ENCODE measurements around the gene ZNF827. TPM values are rescaled to one million over a fixed set of nuclear protein-coding genes. Genes with fewer than 3 reads are reported as not detected.

The ZNF827 gene
- total and polyA plus RNA-seq, 4 experiments from 2014 or later: 1.4 to 27.3 (median 14.0) TPM

GRCh38 chr4:145882604-145883003 is 56.0 kb downstream of the ZNF827 start:
- POLR2A ChIA-PET (ENCODE audit: partially characterized antibody): no interaction called here

GRCh38 chr4:145881989-145882388 is 56.6 kb downstream of the ZNF827 start:
- Mint-ChIP-seq H3K4me3 (no peak overlapping the region), H3K27ac (no peak overlapping the region), H3K9me3 (no peaks in the 10 kb centered on the region), H3K27me3 (no peaks in the 10 kb centered on the region), H3K4me1 (peaks cover 0 to 4% (median 1%) of the 10 kb centered on the region in 4 donors), H3K36me3 (peaks cover 46 to 52% of the 10 kb centered on the region in 2 donors)
- no peaks in the 10 kb centered on the region for H3K9me3 ChIP-seq (ENCODE audit: control insufficient read depth in 1 of 2, low read length in 2 of 2)
- no peaks in the 10 kb centered on the region for H3K36me3 ChIP-seq (ENCODE audit: insufficient read depth, low read length)
- intact Hi-C loops (cut with micrococcal nuclease): no loop called here
- ChIA-PET CTCF (ENCODE audit: partially characterized antibody) (no interaction called here), POLR2A (ENCODE audit: partially characterized antibody) (no interaction called here)
- no peaks in the 10 kb centered on the region for H3K27me3 ChIP-seq (ENCODE audit: insufficient read depth, low read length)
- no peak overlapping the region for H3K27ac ChIP-seq (ENCODE audit: low read depth, low read length)
- no peak overlapping the region for H3K4me3 ChIP-seq (ENCODE audit: low read length in 2 of 2)
- DNase-seq: no peak
- H3K4me1 ChIP-seq (ENCODE audit: insufficient read depth, low read length): no peaks in the 10 kb centered on the region

More at GRCh38 chr4:145882604-145883003, 56.0 kb downstream of the ZNF827 start:
- peak overlapping the region in 1 of 7 donors; percentile 42 for H3K27ac Mint-ChIP-seq
- H3K27me3 Mint-ChIP-seq: no peaks in the 10 kb centered on the region
- no peak for DNase-seq
- H3K27ac ChIP-seq (ENCODE audit: low read depth, low read length): no peak overlapping the region
- intact Hi-C loops (cut with micrococcal nuclease): no loop called here
- H3K36me3 Mint-ChIP-seq: peaks cover 45 to 50% of the 10 kb centered on the region in 2 donors
- no peaks in the 10 kb centered on the region for H3K9me3 Mint-ChIP-seq
- H3K4me1 Mint-ChIP-seq: peaks cover 0 to 4% (median 1%) of the 10 kb centered on the region in 4 donors
- H3K27me3 ChIP-seq (ENCODE audit: insufficient read depth, low read length): no peaks in the 10 kb centered on the region
- H3K9me3 ChIP-seq (ENCODE audit: control insufficient read depth in 1 of 2, low read length in 2 of 2): no peaks in the 10 kb centered on the region
- no peaks in the 10 kb centered on the region for H3K4me1 ChIP-seq (ENCODE audit: insufficient read depth, low read length)
- CTCF ChIA-PET (ENCODE audit: partially characterized antibody): no interaction called here
- H3K36me3 ChIP-seq (ENCODE audit: insufficient read depth, low read length): no peaks in the 10 kb centered on the region
- H3K4me3 Mint-ChIP-seq: no peak overlapping the region
- H3K4me3 ChIP-seq (ENCODE audit: low read length in 2 of 2): no peak overlapping the region

- Mint-ChIP-seq H3K27me3 (no peaks in the 10 kb centered on the region), H3K27ac (no peak overlapping the region), H3K4me1 (peaks cover 0 to 4% (median 1%) of the 10 kb centered on the region in 4 donors), H3K36me3 (peaks cover 50% of the 10 kb centered on the region in 2 donors), H3K9me3 (no peaks in the 10 kb centered on the region), H3K4me3 (no peak overlapping the region)
- POLR2A ChIA-PET (ENCODE audit: partially characterized antibody): no interaction called here
- no peak overlapping the region for H3K27ac ChIP-seq (ENCODE audit: low read depth, low read length)
- no peaks in the 10 kb centered on the region for H3K4me1 ChIP-seq (ENCODE audit: insufficient read depth, low read length)
- no peaks in the 10 kb centered on the region for H3K36me3 ChIP-seq (ENCODE audit: insufficient read depth, low read length)
- no peaks in the 10 kb centered on the region for H3K27me3 ChIP-seq (ENCODE audit: insufficient read depth, low read length)
- CTCF ChIA-PET (ENCODE audit: partially characterized antibody): no interaction called here
- no peak overlapping the region for H3K4me3 ChIP-seq (ENCODE audit: low read length in 2 of 2)
- intact Hi-C loops (cut with micrococcal nuclease): no loop called here
- H3K9me3 ChIP-seq (ENCODE audit: control insufficient read depth in 1 of 2, low read length in 2 of 2): no peaks in the 10 kb centered on the region
- DNase-seq: no peak
Measured at GRCh38 chr4:145881576-145881975, 57.0 kb downstream of the ZNF827 start.

GRCh38 chr4:145880355-145880960 is 58.2 kb downstream of the ZNF827 start:
- H3K27ac ChIP-seq (ENCODE audit: low read depth, low read length): no peak overlapping the region
- Mint-ChIP-seq H3K4me3 (no peak overlapping the region), H3K27ac (peak overlapping the region in 2 of 7 donors; percentile 24 to 44), H3K27me3 (no peaks in the 10 kb centered on the region), H3K4me1 (peaks cover 0 to 4% (median 1%) of the 10 kb centered on the region in 4 donors), H3K9me3 (no peaks in the 10 kb centered on the region), H3K36me3 (peaks cover 44% of the 10 kb centered on the region in 2 donors)
- no peaks in the 10 kb centered on the region for H3K36me3 ChIP-seq (ENCODE audit: insufficient read depth, low read length)
- H3K4me3 ChIP-seq (ENCODE audit: low read length in 2 of 2): no peak overlapping the region
- no peak for DNase-seq
- no peaks in the 10 kb centered on the region for H3K9me3 ChIP-seq (ENCODE audit: control insufficient read depth in 1 of 2, low read length in 2 of 2)
- ChIA-PET POLR2A (ENCODE audit: partially characterized antibody) (no interaction called here), CTCF (ENCODE audit: partially characterized antibody) (no interaction called here)
- no peaks in the 10 kb centered on the region for H3K27me3 ChIP-seq (ENCODE audit: insufficient read depth, low read length)
- intact Hi-C loops (cut with micrococcal nuclease): no loop called here
- H3K4me1 ChIP-seq (ENCODE audit: insufficient read depth, low read length): no peaks in the 10 kb centered on the region

GRCh38 chr4:145879598-145879997 is 59.0 kb downstream of the ZNF827 start:
- Histone ChIP-seq H3K9me3 (ENCODE audit: control insufficient read depth in 1 of 2, low read length in 2 of 2) (no peaks in the 10 kb centered on the region), H3K27me3 (ENCODE audit: insufficient read depth, low read length) (no peaks in the 10 kb centered on the region), H3K4me3 (ENCODE audit: low read length in 2 of 2) (no peak overlapping the region), H3K27ac (ENCODE audit: low read depth, low read length) (no peak overlapping the region), H3K4me1 (ENCODE audit: insufficient read depth, low read length) (no peaks in the 10 kb centered on the region), H3K36me3 (ENCODE audit: insufficient read depth, low read length) (no peaks in the 10 kb centered on the region)
- POLR2A ChIA-PET (ENCODE audit: partially characterized antibody): no interaction called here
- Mint-ChIP-seq H3K27me3 (no peaks in the 10 kb centered on the region), H3K27ac (no peak overlapping the region), H3K36me3 (peaks cover 38 to 40% of the 10 kb centered on the region in 2 donors), H3K4me1 (peaks cover 0 to 4% (median 0%) of the 10 kb centered on the region in 4 donors), H3K4me3 (no peak overlapping the region), H3K9me3 (no peaks in the 10 kb centered on the region)
- intact Hi-C loops (cut with micrococcal nuclease): no loop called here
- CTCF ChIA-PET (ENCODE audit: partially characterized antibody): interaction anchor here (1.2 kb wide), 1 partner anchor 65 kb away, joined by 3 read pairs; no protein-coding TSS in a partner anchor
- no peak for DNase-seq

GRCh38 chr4:145878501-145879435 is 59.9 kb downstream of the ZNF827 start:
- H3K4me3 Mint-ChIP-seq: no peak overlapping the region
- POLR2A ChIA-PET (ENCODE audit: partially characterized antibody): no interaction called here
- H3K36me3 ChIP-seq (ENCODE audit: insufficient read depth, low read length): no peaks in the 10 kb centered on the region
- H3K27me3 ChIP-seq (ENCODE audit: insufficient read depth, low read length): no peaks in the 10 kb centered on the region
- H3K4me3 ChIP-seq (ENCODE audit: low read length in 2 of 2): no peak overlapping the region
- intact Hi-C loops (cut with micrococcal nuclease): no loop called here
- no peak for DNase-seq
- H3K27ac Mint-ChIP-seq: peak overlapping the region in 2 of 7 donors; percentile 72 to 79
- CTCF ChIA-PET (ENCODE audit: partially characterized antibody): interaction anchor here (1.2 kb wide), 1 partner anchor 66 kb away, joined by 3 read pairs; no protein-coding TSS in a partner anchor
- no peaks in the 10 kb centered on the region for H3K9me3 ChIP-seq (ENCODE audit: control insufficient read depth in 1 of 2, low read length in 2 of 2)
- H3K4me1 ChIP-seq (ENCODE audit: insufficient read depth, low read length): no peaks in the 10 kb centered on the region
- no peaks in the 10 kb centered on the region for H3K9me3 Mint-ChIP-seq
- peaks cover 0 to 4% (median 0%) of the 10 kb centered on the region in 4 donors for H3K4me1 Mint-ChIP-seq
- no peak overlapping the region for H3K27ac ChIP-seq (ENCODE audit: low read depth, low read length)
- H3K36me3 Mint-ChIP-seq: peaks cover 34 to 37% of the 10 kb centered on the region in 2 donors
- H3K27me3 Mint-ChIP-seq: no peaks in the 10 kb centered on the region

GRCh38 chr4:145876531-145877180 is 62.0 kb downstream of the ZNF827 start:
- peaks cover 26 to 27% of the 10 kb centered on the region in 2 donors for H3K36me3 Mint-ChIP-seq
- Histone ChIP-seq H3K36me3 (ENCODE audit: insufficient read depth, low read length) (no peaks in the 10 kb centered on the region), H3K27me3 (ENCODE audit: insufficient read depth, low read length) (no peaks in the 10 kb centered on the region), H3K27ac (ENCODE audit: low read depth, low read length) (no peak overlapping the region), H3K4me3 (ENCODE audit: low read length in 2 of 2) (no peak overlapping the region), H3K9me3 (ENCODE audit: control insufficient read depth in 1 of 2, low read length in 2 of 2) (no peaks in the 10 kb centered on the region), H3K4me1 (ENCODE audit: insufficient read depth, low read length) (no peaks in the 10 kb centered on the region)
- no peak overlapping the region for H3K27ac Mint-ChIP-seq
- CTCF ChIA-PET (ENCODE audit: partially characterized antibody): interaction anchor here (1.0 to 1.4 kb wide), 3 partner anchors 10 to 35 kb away, joined by 3 read pairs; no protein-coding TSS in a partner anchor
- peaks cover 0 to 10% (median 4%) of the 10 kb centered on the region in 4 donors for H3K4me1 Mint-ChIP-seq
- H3K4me3 Mint-ChIP-seq: no peak overlapping the region
- H3K9me3 Mint-ChIP-seq: no peaks in the 10 kb centered on the region
- POLR2A ChIA-PET (ENCODE audit: partially characterized antibody): no interaction called here
- H3K27me3 Mint-ChIP-seq: no peaks in the 10 kb centered on the region
- no peak for DNase-seq
- intact Hi-C loops (cut with micrococcal nuclease): no loop called here

All from CD4-positive, alpha-beta memory T cell (primary cell).